ENCODE measurements around the gene IFITM10. TPM values are rescaled to one million over a fixed set of nuclear protein-coding genes. Genes with fewer than 3 reads are reported as not detected.

The IFITM10 gene
- total RNA-seq, 4 donors from 2014 or later: 0.13 to 0.85 (median 0.31) TPM; not detected in 1

DNA sequence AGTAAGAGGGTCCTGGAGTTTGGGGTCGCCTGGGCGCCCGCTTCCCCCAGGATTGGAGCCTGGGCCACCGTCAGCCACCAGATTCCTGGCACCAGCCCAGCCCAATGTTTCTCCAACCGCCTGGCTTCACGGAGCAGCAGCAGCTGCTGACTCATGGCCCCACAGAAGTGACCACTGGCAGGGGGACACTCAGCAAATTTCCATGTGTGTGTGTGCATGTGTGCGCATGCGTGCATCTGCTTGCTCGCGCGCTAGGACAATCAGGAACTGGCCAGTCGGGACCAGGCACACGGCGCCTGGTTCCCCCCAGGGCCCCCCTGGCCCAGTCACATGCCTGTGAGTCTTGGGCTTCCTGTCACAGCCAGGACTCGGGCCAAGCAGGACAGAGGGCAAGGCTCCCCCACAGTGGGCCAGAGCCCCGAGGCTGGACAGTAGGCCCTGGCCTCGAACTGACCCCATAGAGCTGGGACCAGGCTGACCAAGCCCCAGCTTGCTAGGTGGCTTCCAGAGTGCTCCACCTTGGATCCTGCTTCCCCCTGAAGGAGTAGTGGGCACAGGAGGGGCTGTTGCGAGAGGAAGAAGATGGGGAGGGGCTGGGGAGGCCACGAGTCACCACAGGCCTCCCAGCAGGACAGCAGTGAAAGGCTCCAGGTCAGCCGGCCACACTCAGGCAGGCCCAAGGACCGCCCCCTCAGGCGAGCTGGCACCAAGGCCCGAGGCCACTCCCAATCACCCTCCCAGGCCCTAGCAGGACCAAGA lies 10.1 kb upstream of the IFITM10 start:
- Histone ChIP-seq H3K9me3 (no peaks in the 10 kb centered on the region), H3K36me3 (peaks cover 0 to 62% of the 10 kb centered on the region in 2 donors), H3K4me3 (no peak overlapping the region), H3K4me1 (peaks cover 0 to 68% (median 36%) of the 10 kb centered on the region in 3 donors), H3K27me3 (no peaks in the 10 kb centered on the region), H3K27ac (peak overlapping the region in 3 of 4 donors; percentile 62 to 91 (median 83))
- ATAC-seq: peak; percentile 51
- 20% methylated on average over 1 of the region's 23 CpGs; no CpG with 5 or more reads in 1 of the 2 donors for WGBS, 2 donors (ENCODE audit: low coverage in 1 of 2)
- TF ChIP-seq CTCF (IDR thresholded peaks at IDR 0.05): no peak
- no peak for TF ChIP-seq EP300 (IDR thresholded peaks at IDR 0.05)
- TF ChIP-seq POLR2A (IDR thresholded peaks at IDR 0.05): no peak
- peak; percentile 9 for TF ChIP-seq POLR2AphosphoS5 (IDR thresholded peaks at IDR 0.05)

GRCh38 chr11:1759851-1760220 lies 9.4 kb upstream of the IFITM10 start:
- TF ChIP-seq POLR2AphosphoS5 (IDR thresholded peaks at IDR 0.05) (no peak), CTCF (IDR thresholded peaks at IDR 0.05) (no peak), EP300 (IDR thresholded peaks at IDR 0.05) (no peak), POLR2A (IDR thresholded peaks at IDR 0.05) (no peak)
- ATAC-seq: no peak
- no peaks in the 10 kb centered on the region for H3K9me3 ChIP-seq
- H3K4me3 ChIP-seq: no peak overlapping the region
- H3K27me3 ChIP-seq: no peaks in the 10 kb centered on the region
- no CpG with 5 or more reads among the region's 5 CpGs for WGBS, 2 donors (ENCODE audit: low coverage in 1 of 2)
- peaks cover 0 to 69% of the 10 kb centered on the region in 2 donors for H3K36me3 ChIP-seq
- peak overlapping the region in 3 of 4 donors; percentile 62 to 91 (median 83) for H3K27ac ChIP-seq
- H3K4me1 ChIP-seq: peaks cover 0 to 68% (median 36%) of the 10 kb centered on the region in 3 donors

DNA sequence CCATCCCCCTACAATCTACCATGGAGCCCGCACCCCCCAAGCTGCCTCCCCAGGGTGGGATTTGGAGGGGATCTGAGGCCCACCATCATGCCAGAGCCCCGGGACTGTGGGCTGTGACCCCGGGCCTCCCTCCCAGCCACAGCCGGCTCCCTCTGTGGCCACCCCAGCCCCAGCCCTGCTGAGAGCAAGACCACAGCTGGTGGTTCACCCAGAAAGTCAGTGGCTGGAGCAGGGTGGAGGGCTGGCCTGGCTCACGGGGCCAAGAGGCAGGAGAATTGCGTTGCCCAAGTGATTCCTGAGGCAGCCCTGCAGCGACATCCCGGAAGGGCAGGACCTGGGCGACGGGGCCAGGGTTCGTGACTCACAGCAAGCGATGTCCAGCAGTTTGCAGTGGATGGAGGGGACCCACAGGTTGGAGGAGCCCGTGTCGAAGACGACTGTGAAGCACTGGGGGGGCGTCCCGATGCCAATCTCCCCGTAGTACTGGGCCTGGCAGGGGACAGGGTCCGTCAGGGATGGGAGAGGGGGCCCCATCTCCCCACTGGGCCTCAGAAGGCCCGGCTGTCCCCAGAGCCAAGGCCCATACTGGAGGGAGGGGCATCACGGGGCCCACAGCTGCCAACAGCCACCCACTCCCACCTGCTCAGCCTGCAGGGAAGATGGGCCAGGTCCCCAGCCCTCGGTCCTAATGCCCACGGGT lies 8.9 kb upstream of the IFITM10 start:
- peak overlapping the region in 1 of 4 donors; percentile 91 for H3K27ac ChIP-seq
- 89% methylated on average over 7 of the region's 23 CpGs; no CpG with 5 or more reads in 1 of the 2 donors for WGBS, 2 donors (ENCODE audit: low coverage in 1 of 2)
- H3K27me3 ChIP-seq: no peaks in the 10 kb centered on the region
- H3K4me3 ChIP-seq: no peak overlapping the region
- no peaks in the 10 kb centered on the region for H3K9me3 ChIP-seq
- H3K4me1 ChIP-seq: peaks cover 0 to 63% (median 34%) of the 10 kb centered on the region in 3 donors
- ATAC-seq: no peak
- TF ChIP-seq POLR2AphosphoS5 (IDR thresholded peaks at IDR 0.05): no peak
- no peak for TF ChIP-seq CTCF (IDR thresholded peaks at IDR 0.05)
- no peak for TF ChIP-seq EP300 (IDR thresholded peaks at IDR 0.05)
- TF ChIP-seq POLR2A (IDR thresholded peaks at IDR 0.05): no peak
- H3K36me3 ChIP-seq: peaks cover 0 to 74% of the 10 kb centered on the region in 2 donors

DNA sequence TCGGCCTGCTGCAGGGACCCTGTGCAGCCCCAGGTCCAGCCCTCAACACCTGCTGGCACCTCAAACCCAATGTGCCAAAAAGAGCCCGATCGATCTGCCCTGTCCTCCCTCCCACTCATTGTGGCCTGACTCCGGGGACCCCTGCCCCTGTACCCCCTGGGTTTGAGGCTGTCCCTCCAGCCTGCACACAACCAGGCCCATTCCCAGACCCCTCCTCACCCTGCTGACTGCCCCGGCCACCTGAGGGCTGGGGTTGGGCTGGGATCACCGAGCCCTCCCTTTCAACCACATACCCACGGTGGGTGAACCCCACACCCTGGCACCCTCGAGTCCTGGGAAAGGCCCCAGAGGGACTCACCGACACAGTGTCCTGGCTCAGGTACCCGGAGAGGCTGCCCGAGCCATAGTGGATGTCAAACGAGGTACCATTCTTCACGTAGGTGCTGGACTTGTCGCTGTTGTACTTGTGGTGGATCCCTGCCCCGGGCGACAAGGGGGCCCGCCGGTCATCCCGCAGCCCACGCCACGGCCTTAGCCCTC lies 8.3 kb upstream of the IFITM10 start:
- peak overlapping the region in 1 of 4 donors; percentile 91 for H3K27ac ChIP-seq
- no peaks in the 10 kb centered on the region for H3K27me3 ChIP-seq
- H3K4me1 ChIP-seq: peaks cover 0 to 60% (median 33%) of the 10 kb centered on the region in 3 donors
- ATAC-seq: no peak
- H3K36me3 ChIP-seq: peaks cover 0 to 80% of the 10 kb centered on the region in 2 donors
- no peak overlapping the region for H3K4me3 ChIP-seq
- TF ChIP-seq EP300 (IDR thresholded peaks at IDR 0.05) (no peak), CTCF (IDR thresholded peaks at IDR 0.05) (no peak), POLR2A (IDR thresholded peaks at IDR 0.05) (no peak), POLR2AphosphoS5 (IDR thresholded peaks at IDR 0.05) (no peak)
- 40 to 60% methylated on average over 1 to 2 of the region's 21 CpGs for whole genome bisulfite sequencing, 2 donors (ENCODE audit: low coverage in 1 of 2)
- no peaks in the 10 kb centered on the region for H3K9me3 ChIP-seq
